ENCODE measurements around the gene ATP1B1.

DNA sequence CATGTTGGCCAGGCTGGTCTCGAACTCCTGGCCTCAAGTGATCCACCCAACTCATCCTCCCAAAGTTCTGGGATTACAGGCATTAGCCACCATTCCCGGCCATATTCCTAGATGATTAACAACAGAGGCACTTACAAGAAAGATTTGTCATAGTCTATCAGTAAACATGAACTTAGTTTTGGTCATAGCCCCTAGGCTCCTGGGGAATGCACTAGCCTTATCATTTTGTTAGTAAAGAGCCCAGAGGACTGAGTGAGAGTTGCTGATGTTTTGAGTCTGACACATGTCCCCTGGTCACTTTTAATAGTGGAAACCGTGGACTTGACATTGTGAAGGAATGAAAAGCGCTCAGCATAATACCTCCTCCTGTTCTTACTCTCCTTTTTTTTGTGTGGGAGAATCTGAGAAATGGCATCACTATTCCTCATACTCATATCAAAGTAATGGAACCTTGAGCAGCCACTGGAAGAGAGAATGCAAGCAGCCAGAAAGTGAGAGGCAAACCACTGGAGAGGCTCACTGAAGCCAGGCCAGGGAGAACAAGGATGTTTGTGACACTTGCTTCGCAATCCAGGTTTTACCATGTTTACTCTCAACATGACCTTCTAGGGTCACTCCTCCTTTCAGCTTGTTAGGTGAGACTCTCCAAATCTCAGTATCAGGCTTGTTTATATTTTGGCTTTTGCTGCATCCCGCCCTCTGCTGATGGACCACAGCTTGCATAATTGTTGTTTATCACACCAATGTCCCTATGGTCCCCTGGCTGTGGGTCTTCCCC, 14.8 kb downstream of the ATP1B1 start:
- TF ChIP-seq CTCF (IDR thresholded peaks at IDR 0.05 in 2 of 3, conservative IDR thresholded peaks at IDR 0.05 in 1 of 3; ENCODE audit: borderline replicate concordance in 1 of 3, insufficient read depth in 1 of 3, low read depth in 2 of 3, low read length in 2 of 3) (no peak), POLR2A (IDR thresholded peaks at IDR 0.05; ENCODE audit: borderline replicate concordance, extremely low read depth, insufficient read depth, insufficient read length) (no peak), POLR2AphosphoS5 (IDR thresholded peaks at IDR 0.05; ENCODE audit: low read depth, low read length) (no peak), CEBPB (IDR thresholded peaks at IDR 0.05; ENCODE audit: low read depth) (no peak), EZH2 (IDR thresholded peaks at IDR 0.05) (no peak), YY1 (IDR thresholded peaks at IDR 0.05; ENCODE audit: extremely low read depth, insufficient replicate concordance, low read depth, low read length) (no peak), EZH2phosphoT487 (IDR thresholded peaks at IDR 0.05; ENCODE audit: borderline replicate concordance) (no peak)
- TF ChIP-seq, protein P1, sequence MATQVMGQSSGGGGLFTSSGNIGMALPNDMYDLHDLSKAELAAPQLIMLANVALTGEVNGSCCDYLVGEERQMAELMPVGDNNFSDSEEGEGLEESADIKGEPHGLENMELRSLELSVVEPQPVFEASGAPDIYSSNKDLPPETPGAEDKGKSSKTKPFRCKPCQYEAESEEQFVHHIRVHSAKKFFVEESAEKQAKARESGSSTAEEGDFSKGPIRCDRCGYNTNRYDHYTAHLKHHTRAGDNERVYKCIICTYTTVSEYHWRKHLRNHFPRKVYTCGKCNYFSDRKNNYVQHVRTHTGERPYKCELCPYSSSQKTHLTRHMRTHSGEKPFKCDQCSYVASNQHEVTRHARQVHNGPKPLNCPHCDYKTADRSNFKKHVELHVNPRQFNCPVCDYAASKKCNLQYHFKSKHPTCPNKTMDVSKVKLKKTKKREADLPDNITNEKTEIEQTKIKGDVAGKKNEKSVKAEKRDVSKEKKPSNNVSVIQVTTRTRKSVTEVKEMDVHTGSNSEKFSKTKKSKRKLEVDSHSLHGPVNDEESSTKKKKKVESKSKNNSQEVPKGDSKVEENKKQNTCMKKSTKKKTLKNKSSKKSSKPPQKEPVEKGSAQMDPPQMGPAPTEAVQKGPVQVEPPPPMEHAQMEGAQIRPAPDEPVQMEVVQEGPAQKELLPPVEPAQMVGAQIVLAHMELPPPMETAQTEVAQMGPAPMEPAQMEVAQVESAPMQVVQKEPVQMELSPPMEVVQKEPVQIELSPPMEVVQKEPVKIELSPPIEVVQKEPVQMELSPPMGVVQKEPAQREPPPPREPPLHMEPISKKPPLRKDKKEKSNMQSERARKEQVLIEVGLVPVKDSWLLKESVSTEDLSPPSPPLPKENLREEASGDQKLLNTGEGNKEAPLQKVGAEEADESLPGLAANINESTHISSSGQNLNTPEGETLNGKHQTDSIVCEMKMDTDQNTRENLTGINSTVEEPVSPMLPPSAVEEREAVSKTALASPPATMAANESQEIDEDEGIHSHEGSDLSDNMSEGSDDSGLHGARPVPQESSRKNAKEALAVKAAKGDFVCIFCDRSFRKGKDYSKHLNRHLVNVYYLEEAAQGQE (IDR thresholded peaks at IDR 0.05; ENCODE audit: low read depth), result no peak
- TF ChIP-seq, protein P2, sequence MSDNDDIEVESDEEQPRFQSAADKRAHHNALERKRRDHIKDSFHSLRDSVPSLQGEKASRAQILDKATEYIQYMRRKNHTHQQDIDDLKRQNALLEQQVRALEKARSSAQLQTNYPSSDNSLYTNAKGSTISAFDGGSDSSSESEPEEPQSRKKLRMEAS (IDR thresholded peaks at IDR 0.05), result no peak
